Dedifferentiated amniotic fluid mesenchymal stem cell (primary cell): ENCODE results near the gene DRD4.

Experiments
- DNase-seq: peaks from one replicate; pipeline ENCODE4 v3.0.0-alpha.2; 2016; ENCODE audit errors: extremely low spot score

Gene DRD4

DNA sequence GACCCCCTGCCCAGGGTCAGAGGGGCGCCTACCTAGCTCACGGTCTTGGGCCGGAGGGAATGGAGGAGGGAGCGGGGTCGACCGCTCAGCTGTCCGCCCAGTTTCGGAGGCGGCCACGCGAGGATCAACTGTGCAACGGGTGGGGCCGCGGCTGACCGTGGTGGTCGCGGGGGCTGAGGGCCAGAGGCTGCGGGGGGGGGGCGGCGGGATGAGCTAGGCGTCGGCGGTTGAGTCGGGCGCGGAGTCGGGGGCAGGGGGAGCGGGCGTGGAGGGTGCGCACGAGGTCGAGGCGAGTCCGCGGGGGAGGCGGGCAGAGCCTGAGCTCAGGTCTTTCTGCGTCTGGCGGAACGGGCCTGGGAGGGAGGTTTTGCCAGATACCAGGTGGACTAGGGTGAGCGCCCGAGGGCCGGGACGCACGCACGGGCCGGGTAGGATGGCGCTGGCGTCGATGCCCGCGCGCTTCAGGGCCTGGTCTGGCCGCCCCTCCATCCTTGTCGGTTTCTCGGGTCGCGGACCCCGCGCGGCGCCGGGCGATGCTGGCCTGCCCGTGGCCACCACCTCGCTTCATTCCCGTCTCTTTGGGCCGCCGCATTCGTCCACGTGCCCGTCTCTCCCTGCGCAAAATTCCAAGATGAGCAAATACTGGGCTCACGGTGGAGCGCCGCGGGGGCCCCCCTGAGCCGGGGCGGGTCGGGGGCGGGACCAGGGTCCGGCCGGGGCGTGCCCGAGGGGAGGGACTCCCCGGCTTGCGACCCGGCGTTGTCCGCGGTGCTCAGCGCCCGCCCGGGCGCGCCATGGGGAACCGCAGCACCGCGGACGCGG lies at the start of gene DRD4:
Gene DRD4, plus strand, starts transcription at position 759 of the 822 bp plus-strand sequence. Its CDS starts 36 bp downstream, at position 795.
- no peak for DNase-seq

DNA sequence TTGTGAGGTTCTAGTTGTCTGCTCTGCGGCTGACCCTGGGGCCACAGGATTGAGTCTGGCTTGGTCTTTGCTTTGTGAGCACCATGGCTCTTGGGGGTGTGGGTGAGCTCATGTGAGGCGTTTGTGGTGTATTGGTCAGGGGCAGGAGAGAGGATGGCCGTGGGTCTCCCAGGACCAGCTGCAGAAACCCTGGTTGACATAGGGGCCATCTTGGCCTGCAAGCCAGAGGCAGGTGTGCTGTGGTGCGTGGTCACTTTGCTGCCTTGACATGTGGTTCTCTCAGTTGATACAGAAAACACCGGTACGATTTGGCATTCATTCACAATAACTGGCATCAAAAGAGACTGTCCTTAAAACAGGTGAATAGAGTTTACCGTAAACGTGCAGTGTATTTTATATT lies 49.5 kb upstream of the DRD4 start:
- DNase-seq = no peak

DNA sequence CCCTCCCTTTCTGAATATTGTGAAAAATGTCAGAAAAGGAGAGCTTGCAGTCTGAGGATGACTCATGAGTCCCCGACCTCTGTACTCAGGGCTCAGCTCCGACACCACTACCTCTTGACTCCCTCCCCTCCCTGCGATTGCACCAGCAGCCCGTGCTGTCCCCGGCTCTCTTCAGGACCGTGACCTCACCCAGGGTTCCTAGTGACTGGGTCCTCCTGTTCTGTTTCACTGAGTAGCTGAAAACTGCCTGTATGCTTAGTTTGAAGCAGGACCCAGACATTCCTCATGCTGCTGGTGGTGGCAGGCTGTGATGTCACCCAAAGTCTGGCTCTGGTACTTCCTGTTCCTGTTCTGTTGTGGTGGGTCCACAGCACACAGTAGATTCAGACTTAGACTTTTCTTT lies 49.1 kb upstream of the DRD4 start:
- no peak for DNase-seq

DNA sequence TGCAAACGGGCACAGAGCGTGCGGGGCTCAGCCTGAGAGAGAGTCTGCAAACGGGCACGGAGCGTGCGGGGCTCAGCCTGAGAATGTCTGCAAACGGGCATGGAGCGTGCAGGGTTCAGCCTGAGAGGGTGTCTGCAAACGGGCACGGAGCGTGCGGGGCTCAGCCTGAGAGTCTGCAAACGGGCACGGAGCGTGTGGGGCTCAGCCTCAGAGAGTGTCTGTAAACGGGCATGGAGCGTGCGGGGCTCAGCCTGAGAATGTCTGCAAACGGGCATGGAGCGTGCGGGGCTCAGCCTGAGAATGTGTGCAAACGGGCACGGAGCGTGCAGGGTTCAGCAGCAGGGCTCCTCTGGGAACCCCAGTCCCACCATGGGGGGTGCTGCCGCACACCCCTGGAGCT lies 47.3 kb upstream of the DRD4 start:
- no peak for DNase-seq

DNA sequence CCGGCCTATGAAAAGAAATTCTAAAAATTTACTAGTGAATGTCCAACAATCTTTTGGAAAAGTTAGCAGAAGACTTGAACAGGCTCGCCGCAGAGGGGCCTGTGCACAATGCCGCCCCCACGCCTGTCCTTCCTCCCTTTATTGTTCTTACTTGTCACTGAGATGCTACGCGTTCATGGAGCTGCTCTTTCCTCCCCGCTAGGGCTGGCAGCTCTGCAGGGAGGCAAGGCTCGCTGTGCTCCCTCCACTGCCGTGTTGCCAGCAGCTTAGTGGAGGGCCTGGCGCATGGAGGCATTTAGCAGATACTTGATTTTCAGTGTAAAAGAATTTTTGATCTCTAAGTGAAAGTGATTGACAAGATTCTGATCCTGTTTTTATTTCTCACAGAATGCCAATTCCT lies 46.1 kb upstream of the DRD4 start:
- DNase-seq = no peak

DNA sequence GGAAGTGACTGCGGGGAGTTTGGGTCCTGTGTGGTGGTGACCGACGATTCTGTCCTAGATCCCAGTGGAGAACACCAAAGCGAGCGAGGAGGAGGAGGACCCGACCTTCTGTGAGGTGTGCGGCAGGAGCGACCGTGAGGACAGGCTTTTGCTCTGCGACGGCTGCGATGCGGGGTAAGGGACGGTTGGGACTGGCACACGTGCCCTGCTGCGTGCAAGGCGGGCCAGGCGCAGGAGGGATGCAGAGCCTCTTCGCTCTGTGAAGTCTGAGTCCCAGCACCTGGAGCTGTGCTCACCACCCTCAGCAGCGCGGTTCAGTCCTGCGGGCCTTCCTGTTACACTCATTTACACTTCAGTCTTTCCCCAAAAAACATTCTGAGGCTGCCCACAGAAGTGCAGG lies 44.6 kb upstream of the DRD4 start:
- no peak for DNase-seq

DNA sequence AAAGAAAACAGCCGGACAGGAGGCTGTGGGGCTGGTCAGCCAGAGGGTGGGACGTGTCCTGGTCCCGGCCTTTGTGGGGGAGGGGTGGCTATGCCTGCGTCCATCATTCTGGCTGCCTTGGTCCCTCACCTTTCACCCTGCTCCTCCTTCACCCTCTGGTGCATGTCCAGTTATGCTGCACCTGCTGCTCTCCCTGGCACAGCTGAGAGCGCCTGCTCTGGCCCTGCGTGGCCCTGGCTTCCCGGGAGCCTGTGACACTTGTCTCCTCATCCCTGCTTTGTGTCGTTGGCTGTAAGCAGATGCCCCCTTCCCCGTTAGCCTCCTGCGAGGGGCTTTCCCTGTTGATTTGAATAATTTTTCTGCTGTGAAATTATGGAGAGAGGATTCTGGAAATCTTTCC lies 44.2 kb upstream of the DRD4 start:
- no peak for DNase-seq

DNA sequence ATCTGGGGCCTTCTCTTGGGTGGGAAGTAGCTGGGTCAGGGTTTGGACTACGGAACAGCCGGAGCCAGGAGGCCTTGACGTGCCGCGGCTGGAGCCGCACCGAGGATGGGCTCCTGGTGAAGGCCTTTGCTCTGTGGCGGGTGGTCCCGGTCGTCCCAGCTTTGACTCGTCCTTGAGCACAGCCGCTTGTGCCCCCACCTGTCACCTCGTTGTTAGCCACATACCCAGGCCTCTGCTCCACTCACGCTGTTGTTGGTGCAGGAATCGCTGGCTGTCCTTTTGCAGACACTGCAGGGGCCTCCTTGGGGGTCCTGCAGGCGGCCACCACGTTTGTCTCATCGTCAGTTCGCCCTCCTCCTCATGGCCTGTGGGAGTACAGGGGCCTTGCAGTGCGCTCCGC lies 43.7 kb upstream of the DRD4 start:
- DNase-seq = no peak

DNA sequence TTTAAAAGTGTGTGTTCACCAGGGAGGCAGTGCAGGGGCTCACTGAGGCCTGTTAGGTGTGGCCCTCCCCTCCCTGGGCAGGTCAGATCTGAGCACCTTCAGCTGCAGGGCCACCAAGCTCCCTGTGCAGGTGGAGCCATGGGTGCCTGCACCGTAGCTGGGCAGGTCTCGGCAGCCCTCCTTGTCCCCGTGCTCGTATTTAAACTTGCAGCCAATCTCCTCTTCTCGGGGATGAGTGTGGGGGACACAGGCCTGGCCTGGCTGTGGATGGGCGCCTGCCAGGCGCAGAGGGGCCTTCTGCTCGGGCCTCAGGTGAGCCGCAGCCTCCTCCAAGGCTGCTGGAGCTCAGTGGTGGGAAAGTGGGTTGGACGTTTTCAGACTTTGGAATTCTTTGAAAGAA lies 41.7 kb upstream of the DRD4 start:
- no peak for DNase-seq

DNA sequence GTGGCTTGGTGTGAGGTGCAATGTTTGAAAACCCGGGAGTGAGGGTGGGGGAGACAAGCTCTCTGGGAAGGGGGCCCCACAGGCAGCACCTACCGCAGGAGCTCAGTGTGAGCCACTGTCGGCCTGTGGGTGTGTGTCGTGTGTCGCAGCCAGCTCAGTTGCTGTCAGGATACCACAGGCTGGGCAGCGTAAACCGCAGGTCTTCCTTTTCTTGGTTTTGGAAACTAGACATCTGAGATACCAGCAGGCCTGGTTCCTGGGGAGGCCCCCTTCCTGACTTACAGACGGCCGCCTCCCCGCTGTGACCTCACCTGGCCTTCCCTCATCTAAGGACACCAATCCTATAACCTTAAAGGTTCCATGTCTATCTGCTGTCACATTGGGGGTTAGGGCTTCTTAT lies 40.7 kb upstream of the DRD4 start:
- DNase-seq = no peak

DNA sequence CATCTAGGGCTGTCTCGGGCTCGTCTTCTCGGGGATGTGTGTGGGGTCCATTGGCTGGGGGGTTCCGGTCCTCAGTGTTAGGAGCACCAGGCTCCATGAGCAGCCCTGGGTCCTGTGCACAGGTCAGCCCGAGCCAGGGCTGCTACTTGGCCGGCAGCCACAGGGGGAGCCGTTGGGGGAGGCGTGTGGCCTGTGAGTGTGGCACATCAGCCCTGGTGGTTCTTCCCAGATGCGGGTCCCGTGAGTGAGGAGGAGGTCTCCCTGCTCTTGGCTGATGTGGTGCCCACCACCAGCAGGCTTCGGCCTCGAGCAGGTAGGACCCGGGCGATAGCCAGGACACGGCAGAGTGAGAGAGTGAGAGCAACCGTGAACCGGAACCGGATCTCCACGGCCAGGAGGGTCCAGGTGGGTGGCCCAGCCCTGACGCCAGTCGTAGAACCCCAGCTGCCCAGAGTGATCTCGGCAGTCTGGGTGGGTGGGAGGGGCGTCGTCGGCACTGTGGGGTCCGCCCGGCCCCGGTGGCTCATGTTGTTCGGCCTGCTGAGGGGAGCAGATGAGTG lies 39.8 kb upstream of the DRD4 start:
- no peak for DNase-seq

DNA sequence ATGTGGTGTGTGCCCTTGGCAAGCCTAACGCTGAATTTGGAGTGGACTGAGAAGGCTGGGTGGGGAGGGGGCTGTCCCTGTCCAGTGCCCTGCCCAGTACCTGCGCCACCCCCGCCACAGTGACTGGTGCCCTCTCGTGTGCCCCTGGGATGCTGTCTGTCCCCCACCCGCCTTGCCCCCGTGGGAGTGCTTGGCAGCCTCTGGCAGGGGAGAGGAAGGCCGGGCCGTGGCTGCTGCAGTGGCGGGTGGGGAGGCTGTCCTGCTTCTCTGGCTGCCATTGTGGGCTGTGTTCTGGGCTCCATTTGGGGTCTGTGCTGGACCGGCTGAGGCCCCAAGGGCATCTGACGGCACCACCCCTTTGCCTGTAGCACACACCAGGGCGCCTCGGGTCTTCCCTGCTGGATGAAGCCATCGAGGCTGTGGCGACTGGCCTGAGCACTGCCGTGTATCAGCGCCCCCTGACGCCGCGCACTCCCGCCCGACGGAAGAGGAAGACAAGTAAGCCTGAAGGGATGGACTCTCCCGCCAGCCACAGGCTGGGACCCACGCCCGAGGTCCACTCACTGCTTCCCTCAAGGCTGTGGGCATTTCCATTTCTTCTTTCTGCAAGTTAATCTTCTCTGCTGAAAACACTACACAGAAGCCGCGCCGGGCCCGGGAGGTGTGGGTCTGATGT lies 38.9 kb upstream of the DRD4 start:
- DNase-seq = no peak

DNA sequence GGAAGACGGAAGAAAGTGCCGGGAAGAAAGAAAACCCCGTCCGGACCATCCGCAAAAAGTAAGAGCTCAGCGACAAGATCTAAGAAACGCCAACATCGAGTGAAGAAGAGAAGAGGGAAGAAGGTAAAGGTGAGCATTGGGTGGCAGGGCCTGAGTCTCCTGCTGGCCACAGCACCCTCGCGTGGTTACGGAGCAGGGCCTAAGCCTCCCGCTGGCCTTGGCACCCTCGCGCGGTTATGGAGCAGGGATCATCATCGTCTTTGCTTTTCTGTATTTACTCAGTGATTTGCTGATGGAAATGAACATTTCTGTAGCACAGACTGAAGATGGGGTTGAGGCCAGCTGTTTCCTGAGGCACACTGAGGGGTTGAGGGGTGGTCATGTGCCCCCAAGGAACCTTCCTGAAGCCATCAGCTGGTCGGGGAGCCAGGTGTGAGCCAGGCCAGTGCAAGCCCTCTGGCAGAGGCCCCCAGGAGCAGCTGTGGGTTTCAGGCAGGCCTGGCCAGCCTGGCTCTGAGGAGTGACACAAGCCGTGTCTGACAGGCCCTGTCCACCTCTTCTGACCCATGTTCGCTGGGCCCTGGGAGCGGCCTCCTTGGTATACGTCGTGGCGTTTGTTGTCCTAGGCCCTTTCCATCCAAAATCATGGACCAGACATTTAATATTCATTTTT lies 35.4 kb upstream of the DRD4 start:
- DNase-seq = no peak

DNA sequence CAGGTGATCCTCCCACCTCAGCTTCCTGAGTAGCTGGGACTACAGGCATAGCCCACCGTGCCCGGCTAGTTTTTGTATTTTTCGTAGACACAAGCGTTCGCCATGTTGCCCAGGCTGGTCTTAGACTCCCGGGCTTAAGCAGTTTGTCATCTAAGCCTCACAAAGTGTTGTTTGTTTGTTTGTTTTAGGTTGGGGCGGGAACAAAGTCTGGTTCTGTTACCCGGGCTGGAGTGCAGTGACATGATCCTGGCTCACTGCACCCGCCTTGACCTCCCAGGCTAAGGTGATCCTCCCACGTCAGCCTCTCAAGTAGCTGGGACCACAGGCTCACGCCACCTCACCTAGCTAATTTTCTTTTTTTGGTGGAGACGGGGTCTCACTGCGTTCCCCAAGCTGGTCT lies 33.9 kb upstream of the DRD4 start:
- DNase-seq = no peak

DNA sequence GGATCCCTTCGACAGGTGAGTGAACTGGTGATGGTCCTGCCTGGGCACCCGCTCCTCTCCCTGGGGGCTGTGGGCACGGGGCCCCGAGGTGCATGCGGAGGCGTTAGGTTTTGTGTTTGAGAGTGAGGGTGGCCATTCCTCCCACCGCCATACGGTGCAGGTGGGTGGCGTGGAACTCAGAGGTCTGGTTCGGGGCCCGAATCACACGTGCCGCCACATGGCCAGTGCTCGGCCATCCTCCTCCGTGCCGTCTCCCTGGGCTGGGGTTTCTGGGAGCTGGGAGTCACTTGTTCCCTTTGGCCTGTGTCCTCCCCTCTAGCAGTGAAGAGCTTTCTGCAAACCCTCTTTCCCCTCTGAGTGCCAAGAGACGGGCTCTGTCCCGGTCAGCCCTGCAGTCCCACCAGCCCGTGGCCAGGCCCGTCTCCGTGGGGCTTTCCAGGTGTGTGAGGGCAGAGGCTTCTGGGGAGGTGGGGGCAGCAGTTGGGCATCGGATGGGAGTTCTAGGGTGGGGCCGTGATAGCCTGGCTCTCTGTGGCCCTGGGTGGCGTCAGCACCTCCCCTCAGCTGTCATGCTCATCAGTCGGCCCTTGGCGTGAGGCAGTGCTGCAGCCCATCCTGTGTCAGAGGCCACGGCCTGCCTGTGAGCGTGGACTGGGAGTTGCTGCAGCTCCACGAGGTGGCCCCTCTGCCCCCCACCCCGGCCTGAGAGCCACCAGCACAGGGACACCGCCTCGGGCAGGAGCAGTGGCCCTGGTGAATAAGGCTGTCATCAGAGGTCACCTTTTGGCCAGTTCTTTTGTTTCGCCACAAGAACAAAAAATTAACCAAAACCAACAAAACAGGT lies 31.6 kb upstream of the DRD4 start:
- DNase-seq = no peak

DNA sequence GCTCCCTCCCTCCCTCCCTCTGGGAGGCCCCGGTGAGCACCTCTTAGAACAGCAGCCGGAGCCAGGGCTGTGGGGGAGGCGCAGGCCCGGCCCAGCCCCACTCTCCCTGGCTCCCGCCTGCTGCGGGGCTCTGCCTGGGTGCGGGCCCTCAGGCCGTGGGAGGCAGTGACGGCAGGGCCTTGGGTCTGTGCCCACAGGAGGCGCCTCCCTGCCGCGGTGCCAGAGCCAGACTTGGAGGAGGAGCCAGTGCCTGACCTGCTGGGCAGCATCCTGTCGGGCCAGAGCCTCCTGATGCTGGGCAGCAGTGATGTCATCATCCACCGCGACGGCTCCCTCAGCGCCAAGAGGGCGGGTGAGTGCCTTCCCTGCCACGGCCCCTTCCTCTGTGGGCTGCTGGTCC lies 30.8 kb upstream of the DRD4 start:
- no peak for DNase-seq

DNA sequence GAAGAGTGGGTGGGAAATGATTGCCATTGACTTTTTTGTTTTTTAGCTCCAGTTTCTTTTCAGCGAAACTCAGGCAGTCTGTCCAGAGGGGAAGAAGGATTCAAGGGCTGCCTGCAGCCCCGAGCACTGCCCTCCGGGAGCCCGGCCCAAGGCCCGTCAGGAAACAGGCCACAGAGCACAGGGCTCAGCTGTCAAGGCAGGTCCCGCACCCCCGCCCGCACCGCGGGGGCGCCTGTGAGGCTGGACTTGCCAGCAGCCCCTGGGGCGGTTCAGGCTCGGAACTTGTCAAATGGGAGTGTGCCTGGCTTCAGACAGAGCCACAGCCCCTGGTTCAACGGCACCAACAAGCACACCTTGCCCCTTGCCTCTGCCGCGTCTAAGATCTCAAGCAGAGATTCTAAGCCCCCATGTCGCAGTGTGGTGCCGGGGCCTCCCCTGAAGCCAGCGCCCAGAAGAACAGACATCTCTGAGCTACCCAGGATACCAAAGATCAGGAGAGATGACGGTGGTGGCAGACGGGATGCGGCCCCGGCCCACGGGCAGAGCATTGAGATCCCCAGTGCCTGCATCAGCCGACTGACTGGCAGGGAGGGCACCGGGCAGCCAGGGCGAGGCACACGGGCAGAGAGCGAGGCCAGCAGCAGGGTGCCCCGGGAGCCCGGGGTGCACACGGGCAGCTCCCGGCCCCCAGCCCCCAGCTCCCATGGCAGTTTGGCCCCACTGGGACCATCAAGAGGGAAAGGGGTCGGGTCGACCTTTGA lies 29.9 kb upstream of the DRD4 start:
- no peak for DNase-seq

DNA sequence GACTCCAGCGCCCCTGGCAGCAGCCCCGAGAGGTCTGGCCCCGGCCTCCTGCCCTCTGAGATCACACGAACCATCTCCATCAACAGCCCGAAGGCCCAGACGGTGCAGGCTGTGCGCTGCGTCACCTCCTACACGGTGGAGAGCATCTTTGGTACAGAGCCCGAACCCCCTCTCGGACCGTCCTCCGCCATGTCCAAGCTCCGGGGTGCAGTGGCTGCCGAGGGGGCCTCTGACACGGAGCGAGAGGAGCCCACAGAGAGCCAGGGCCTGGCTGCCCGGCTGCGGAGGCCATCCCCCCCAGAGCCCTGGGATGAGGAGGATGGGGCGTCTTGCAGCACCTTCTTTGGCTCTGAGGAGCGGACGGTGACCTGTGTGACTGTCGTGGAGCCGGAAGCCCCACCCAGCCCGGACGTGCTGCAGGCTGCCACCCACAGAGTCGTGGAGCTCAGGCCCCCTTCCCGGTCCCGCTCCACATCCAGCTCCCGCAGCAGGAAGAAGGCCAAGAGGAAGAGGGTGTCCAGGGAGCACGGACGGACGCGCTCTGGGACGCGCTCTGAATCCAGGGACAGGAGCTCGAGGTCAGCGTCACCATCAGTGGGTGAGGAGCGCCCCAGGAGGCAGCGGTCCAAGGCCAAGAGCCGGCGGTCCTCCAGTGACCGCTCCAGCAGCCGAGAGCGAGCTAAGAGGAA lies 29.0 kb upstream of the DRD4 start:
- no peak for DNase-seq

DNA sequence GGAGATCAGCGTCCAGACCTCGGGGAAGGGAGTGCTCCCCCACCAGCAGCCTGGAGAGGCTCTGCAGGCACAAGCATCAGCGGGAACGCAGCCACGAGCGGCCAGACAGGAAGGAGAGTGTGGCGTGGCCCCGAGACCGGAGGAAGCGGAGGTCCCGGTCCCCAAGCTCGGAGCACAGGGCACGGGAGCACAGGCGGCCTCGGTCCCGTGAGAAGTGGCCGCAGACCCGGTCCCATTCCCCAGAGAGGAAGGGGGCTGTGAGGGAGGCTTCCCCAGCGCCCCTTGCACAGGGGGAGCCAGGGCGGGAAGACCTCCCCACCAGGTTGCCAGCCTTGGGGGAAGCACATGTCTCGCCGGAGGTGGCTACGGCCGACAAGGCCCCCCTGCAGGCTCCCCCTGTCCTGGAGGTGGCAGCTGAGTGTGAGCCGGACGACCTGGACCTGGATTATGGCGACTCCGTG lies 28.2 kb upstream of the DRD4 start:
- DNase-seq = no peak

DNA sequence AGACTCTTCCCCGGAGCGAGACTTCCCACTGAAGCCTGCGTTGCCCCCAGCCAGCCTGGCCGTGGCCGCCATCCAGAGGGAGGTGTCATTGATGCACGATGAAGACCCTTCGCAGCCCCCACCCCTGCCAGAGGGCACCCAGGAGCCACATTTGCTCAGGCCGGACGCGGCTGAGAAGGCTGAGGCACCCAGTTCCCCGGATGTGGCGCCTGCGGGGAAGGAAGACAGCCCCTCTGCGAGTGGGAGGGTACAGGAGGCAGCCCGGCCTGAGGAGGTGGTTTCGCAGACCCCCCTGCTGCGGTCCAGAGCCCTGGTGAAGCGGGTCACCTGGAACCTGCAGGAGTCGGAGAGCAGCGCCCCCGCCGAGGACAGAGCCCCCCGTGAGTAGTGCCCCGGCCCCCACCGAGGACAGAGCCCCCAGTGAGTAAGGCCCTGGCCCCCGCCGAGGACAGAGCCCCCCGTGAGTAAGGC lies 27.7 kb upstream of the DRD4 start:
- DNase-seq = no peak
